Left lobe of liver (tissue), 2 donors: ENCODE data around the gene RFFL. TPM values are rescaled to one million over a fixed set of nuclear protein-coding genes. Genes with fewer than 3 reads are reported as not detected.

Experiments
- ATAC-seq: fragments of 200-7000 bp; cut with Tn5 transposase; one replicate; pipeline ENCODE4 v1.9.1; 2020; ENCODE audit warnings: mild to moderate bottlenecking, moderate library complexity
- DNase-seq: peaks from one replicate; pipeline ENCODE4 v3.0.0-alpha.2; 2020; ENCODE audit warnings: low spot score
- total RNA-seq: library from RNA; stranded (reverse); gene quantifications from one replicate; pipeline ENCODE4 v1.2.1, GENCODE V29; 2021
- donor health status: DM: no; HTN: no; CAD: no; lungs with moderate emphysema.
- donor health status: DM: no; HTN: yes; CAD: no.

The RFFL gene
- total RNA-seq, 1 donor from 2014 or later: 36.5 TPM

GRCh38 chr17:34980353-34980680 lies 83.2 kb downstream of the RFFL start, which contains the start of gene LIG3:
Gene LIG3 (plus strand): TSS chr17:34980512. CDS start chr17:34983006, 2,494 bp downstream.
- ATAC-seq: peak; percentile 89
- DNase-seq: peak; percentile 95

- DNase-seq: no peak
- no peak for ATAC-seq
These were observed 83.7 kb downstream of the RFFL start for GRCh38 chr17:34979650-34980352.

- ATAC-seq: no peak
- no peak for DNase-seq
These were observed 84.4 kb downstream of the RFFL start for GRCh38 chr17:34979153-34979552.

GRCh38 chr17:34974794-34975785 lies 88.4 kb downstream of the RFFL start:
- DNase-seq: no peak
- no peak for ATAC-seq

- ATAC-seq: no peak
- no peak for DNase-seq
These were observed 89.3 kb downstream of the RFFL start for GRCh38 chr17:34974179-34974578.

- DNase-seq (peak; percentile 94), ATAC-seq (peak; percentile 96)
These were observed 102.2 kb downstream of the RFFL start, which contains the start of the genes CCT6B and ZNF830 for GRCh38 chr17:34961093-34961911. Gene CCT6B (minus strand): TSS chr17:34961460. CDS start chr17:34961393, 67 bp downstream. Gene ZNF830 (plus strand): TSS chr17:34961540. CDS start chr17:34961567, 27 bp downstream.

GRCh38 chr17:34958438-34958837 lies 105.1 kb downstream of the RFFL start:
- DNase-seq: no peak
- ATAC-seq: no peak

Other genes with a start within 250 kb of the RFFL start
- gene CCT6B, start 102.2 kb downstream of the RFFL start, total RNA-seq: 2.1 TPM
- gene ZNF830, start 102.2 kb downstream of the RFFL start, total RNA-seq: 4.4 TPM
- 16.3 TPM for gene LIG3, start 83.2 kb downstream of the RFFL start, total RNA-seq
- gene RAD51D, start 56.2 kb upstream of the RFFL start, total RNA-seq: 4.4 TPM
- not detected for gene FNDC8, start 57.9 kb upstream of the RFFL start, total RNA-seq
- gene NLE1, start 78.6 kb upstream of the RFFL start, total RNA-seq: 6.8 TPM
- gene UNC45B, start 84.1 kb upstream of the RFFL start, total RNA-seq: not detected
- not detected for gene SLC35G3, start 130.7 kb upstream of the RFFL start, total RNA-seq
- 5.2 TPM for gene SLFN5, start 179.4 kb upstream of the RFFL start, total RNA-seq